ENCODE results near the gene ARFGAP1.
A peak's percentile ranks its signal among the peaks of the same experiment; 100 is the strongest.

DNA sequence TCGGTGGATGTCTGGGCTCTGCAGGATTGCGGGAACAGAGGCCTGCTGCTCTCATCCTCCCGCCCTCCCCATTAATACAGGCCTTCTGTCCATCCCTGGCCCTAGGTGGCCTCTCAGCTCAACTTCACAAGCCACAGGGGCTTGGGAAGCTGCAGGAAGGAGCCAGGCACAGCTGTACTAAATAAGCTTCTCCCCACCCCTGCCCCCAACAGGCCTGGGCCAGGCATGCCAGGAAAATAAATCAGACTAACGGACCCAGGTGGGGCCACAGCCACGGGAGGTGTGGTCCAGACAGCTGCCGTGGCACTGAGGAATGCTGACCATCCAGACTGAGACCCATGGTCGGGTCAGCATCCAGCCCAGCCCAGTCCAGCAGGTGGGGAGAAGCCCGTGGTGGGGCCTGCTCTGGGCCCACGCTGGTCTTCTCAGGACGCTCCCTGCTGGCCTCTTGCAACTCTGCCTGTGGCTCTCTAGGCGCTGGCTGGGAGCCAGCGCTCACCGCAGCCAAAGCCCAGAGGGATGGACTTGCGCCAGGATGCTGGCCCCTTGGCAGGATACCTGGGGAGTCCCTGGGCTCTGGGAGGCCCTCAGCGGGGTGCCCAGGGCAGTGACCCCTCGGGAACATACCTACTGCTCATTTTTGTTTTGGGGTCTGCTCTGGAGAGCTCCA is 48.1 kb upstream of the ARFGAP1 start:
- TF ChIP-seq, protein P1, sequence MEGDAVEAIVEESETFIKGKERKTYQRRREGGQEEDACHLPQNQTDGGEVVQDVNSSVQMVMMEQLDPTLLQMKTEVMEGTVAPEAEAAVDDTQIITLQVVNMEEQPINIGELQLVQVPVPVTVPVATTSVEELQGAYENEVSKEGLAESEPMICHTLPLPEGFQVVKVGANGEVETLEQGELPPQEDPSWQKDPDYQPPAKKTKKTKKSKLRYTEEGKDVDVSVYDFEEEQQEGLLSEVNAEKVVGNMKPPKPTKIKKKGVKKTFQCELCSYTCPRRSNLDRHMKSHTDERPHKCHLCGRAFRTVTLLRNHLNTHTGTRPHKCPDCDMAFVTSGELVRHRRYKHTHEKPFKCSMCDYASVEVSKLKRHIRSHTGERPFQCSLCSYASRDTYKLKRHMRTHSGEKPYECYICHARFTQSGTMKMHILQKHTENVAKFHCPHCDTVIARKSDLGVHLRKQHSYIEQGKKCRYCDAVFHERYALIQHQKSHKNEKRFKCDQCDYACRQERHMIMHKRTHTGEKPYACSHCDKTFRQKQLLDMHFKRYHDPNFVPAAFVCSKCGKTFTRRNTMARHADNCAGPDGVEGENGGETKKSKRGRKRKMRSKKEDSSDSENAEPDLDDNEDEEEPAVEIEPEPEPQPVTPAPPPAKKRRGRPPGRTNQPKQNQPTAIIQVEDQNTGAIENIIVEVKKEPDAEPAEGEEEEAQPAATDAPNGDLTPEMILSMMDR (optimal IDR thresholded peaks at IDR 0.05 in 1 of 3, IDR thresholded peaks at IDR 0.05 in 1 of 3, conservative IDR thresholded peaks at IDR 0.05 in 1 of 3; ENCODE audit: extremely low read depth in 1 of 3, insufficient read depth in 2 of 3, low read length in 3 of 3) = peak in 1 of 3 experiments; percentile 39
- no peak for TF ChIP-seq EZH2 (IDR thresholded peaks at IDR 0.05; ENCODE audit: low read length)
